ENCODE results near the gene DYNC1LI1. TPM values are rescaled to one million over a fixed set of nuclear protein-coding genes. Genes with fewer than 3 reads are reported as not detected.

The DYNC1LI1 gene
- total and polyA plus RNA-seq, 2 of the 4 experiments (the other 2 are of a cell fraction): 25.2 to 30.8 TPM

DNA sequence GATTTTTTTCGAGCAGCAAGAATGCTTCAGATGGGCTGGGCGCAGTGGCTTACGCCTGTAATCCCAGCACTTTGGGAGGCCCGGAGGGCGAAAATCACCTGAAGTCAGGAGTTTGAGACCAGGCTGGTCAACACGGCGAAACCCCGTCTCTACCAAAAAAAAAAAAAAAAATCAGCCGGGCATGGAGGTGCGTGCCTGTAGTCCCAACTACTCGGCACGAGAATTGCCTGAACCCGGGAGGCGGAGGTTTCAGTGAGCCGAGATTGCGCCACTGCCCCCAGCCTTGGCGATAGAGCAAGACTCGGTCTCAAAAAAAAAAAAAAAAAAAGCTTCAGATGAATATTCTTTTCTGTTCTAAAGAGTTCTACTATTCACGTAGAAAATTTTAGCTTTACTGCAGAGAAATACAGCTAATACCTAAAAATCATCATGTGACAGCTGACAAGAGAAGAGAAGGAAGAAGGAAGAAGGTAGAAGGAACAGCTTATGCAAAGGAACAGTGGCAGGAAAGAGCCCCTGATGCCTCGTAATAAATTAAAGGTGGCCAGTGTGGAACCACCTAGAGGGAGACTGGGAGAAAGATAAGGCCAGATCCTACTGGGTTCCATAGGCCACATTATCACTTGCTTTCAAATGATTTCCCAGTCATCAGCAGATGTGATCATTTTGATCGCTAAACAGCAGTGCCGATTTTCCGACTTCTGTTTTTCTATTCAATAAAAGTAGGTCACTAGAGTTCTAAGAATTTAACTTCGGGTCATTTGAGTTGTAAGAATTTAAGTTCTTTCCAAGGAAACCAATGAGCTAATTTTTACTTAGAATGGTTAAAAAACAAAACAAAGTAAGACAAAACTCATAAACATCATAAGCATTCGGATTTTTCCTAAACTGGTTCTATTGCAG, 69.5 kb downstream of the DYNC1LI1 start:
- Histone ChIP-seq H3K14ac (replicated peaks; ENCODE audit: low read depth, low read length) (no peak overlapping the region), H3K4me2 (ENCODE audit: low read depth, low read length) (peak overlapping the region; percentile 98), H3K79me1 (ENCODE audit: low read depth in 1 of 2, low read length in 2 of 2) (peaks cover 22 to 33% of the 10 kb centered on the region in 2 experiments), H4K8ac (ENCODE audit: low read depth in 2 of 2, low read length in 2 of 2) (no peak overlapping the region), H3K9me3 (ENCODE audit: control insufficient read depth, insufficient read depth, low read length) (no peaks in the 10 kb centered on the region), H4K20me1 (ENCODE audit: insufficient read depth, low read length) (peaks cover 20% of the 10 kb centered on the region), H3K56ac (ENCODE audit: extremely low read depth, insufficient read depth, low read length) (peak overlapping the region; percentile 36; the same call in 1 of the 2 replicates), H2BK20ac (ENCODE audit: low read depth, low read length) (no peak overlapping the region), H3K9ac (ENCODE audit: low read depth, low read length) (peak overlapping the region; percentile 73), H3K27me3 (ENCODE audit: control insufficient read depth, insufficient read depth, low read length) (no peaks in the 10 kb centered on the region), H4K5ac (ENCODE audit: low read depth, low read length) (no peak overlapping the region), H3K36me3 (ENCODE audit: control insufficient read depth, insufficient read depth, low read length) (no peaks in the 10 kb centered on the region), H3K4me3 (ENCODE audit: insufficient read depth, low read depth, low read length) (peak overlapping the region; percentile 59), H3K23ac (ENCODE audit: low read depth, low read length) (no peak overlapping the region), H2AK5ac (ENCODE audit: low read depth, low read length) (no peak overlapping the region), H3K27ac (ENCODE audit: insufficient read depth, low read length) (peak overlapping the region; percentile 51), H4K91ac (ENCODE audit: insufficient read depth, low read depth, low read length) (no peak overlapping the region), H3K4me1 (ENCODE audit: control insufficient read depth, insufficient read depth, low read length) (peaks cover 3% of the 10 kb centered on the region; the same call in 1 of the 2 replicates), H2BK5ac (ENCODE audit: low read depth, low read length, poor library complexity, severe bottlenecking) (peak overlapping the region; percentile 71), H2AK9ac (replicated peaks; ENCODE audit: low read depth, low read length, poor library complexity) (no peak overlapping the region), H3K4ac (ENCODE audit: low read depth, low read length) (no peak overlapping the region), H2BK120ac (ENCODE audit: low read depth, low read length) (no peak overlapping the region), H2AFZ (replicated peaks; ENCODE audit: low read length, poor library complexity) (no peak overlapping the region), H3K18ac (ENCODE audit: low read depth, low read length) (no peak overlapping the region), H3K9me1 (ENCODE audit: insufficient read depth, low read length) (no peaks in the 10 kb centered on the region; the same call in 1 of the 2 replicates), H2BK15ac (ENCODE audit: low read depth, low read length) (no peak overlapping the region)
- ChIA-PET POLR2A (ENCODE audit: unreplicated experiment) (no interaction called here), CTCF (interaction anchor here (0.6 to 1.0 kb wide), 3 partner anchors 9 to 248 kb away, joined by 3 to 5 read pairs (median 4); no protein-coding TSS in a partner anchor)
- ATAC-seq (ENCODE audit: low read depth) (no peak), DNase-seq (no peak)
- dilution Hi-C loops (cut with HindIII; ENCODE audit: low sequenced_read_pairs, unreplicated experiment) (no loop called here), intact Hi-C loops (cut with micrococcal nuclease) (loop anchor here (1.0 to 5.0 kb wide), 2 partner anchors 8 to 109 kb away; partner anchors contain the start of gene CMTM7), in situ Hi-C loops (cut with MboI; ENCODE audit: low sequenced_read_pairs) (no loop called here)
- no TSS peak for BruUV-seq (replicated peaks)
- WGBS, 2 experiments (ENCODE audit: extremely low coverage in 2 of 2, insufficient read length in 1 of 2): 72% methylated on average over 7 of the region's 25 CpGs; no CpG with 5 or more reads in 1 of the 2 experiments
- TF ChIP-seq, protein P1, sequence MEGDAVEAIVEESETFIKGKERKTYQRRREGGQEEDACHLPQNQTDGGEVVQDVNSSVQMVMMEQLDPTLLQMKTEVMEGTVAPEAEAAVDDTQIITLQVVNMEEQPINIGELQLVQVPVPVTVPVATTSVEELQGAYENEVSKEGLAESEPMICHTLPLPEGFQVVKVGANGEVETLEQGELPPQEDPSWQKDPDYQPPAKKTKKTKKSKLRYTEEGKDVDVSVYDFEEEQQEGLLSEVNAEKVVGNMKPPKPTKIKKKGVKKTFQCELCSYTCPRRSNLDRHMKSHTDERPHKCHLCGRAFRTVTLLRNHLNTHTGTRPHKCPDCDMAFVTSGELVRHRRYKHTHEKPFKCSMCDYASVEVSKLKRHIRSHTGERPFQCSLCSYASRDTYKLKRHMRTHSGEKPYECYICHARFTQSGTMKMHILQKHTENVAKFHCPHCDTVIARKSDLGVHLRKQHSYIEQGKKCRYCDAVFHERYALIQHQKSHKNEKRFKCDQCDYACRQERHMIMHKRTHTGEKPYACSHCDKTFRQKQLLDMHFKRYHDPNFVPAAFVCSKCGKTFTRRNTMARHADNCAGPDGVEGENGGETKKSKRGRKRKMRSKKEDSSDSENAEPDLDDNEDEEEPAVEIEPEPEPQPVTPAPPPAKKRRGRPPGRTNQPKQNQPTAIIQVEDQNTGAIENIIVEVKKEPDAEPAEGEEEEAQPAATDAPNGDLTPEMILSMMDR (conservative IDR thresholded peaks at IDR 0.05; ENCODE audit: low read depth, low read length): no peak
- peak; percentile 69 for TF ChIP-seq CEBPB (IDR thresholded peaks at IDR 0.05; ENCODE audit: low read depth, low read length)

Measured in IMR-90 (cell line).